Activated gamma-delta T cell (primary cell): Measurements from ENCODE around the gene MEI1.

ENCODE experiments used
- DNase-seq: peaks from one replicate; lab custom pipeline; 2025; lab: John Stamatoyannopoulos, UW

The MEI1 gene

DNA sequence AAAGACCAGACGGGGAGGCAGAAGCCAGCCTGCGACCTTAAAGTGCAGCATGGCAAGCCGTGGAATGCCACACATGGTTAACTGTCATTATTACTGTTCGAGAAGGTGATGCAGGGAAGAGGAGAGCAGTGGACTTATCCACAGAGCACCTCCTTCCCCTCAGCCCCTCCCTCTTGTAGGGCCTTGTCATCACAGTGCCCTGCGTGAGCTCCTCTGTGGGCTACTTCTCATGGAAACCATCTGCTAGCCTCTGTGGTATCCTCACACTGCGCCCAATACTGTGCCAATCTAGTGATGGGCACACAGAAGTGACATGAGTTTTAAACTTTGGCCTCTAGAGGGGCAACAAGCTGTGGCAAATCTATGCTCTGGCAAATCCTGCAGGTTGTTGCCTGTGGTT, 83.0 kb downstream of the MEI1 start:
- DNase-seq = no peak

DNA sequence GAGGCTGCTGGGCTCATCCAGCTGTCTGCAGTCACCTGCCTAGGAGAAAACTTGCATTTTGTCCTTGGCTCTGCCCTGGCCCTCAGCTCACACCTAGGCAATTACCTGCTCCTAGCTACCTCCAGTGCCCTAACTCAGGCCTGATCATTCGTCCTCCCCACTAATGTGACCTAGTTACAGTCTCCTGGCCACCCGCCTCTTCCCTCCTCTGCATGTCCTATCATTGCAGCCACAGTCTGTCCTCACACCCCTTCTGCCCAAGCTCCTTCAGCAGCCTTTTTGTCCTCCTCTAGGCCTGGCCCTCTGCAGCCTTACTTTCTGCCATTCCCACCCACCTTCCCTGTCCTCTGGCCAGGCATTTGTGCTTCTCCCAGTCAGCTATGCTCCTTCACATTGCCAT, 83.4 kb downstream of the MEI1 start:
- DNase-seq = no peak

DNA sequence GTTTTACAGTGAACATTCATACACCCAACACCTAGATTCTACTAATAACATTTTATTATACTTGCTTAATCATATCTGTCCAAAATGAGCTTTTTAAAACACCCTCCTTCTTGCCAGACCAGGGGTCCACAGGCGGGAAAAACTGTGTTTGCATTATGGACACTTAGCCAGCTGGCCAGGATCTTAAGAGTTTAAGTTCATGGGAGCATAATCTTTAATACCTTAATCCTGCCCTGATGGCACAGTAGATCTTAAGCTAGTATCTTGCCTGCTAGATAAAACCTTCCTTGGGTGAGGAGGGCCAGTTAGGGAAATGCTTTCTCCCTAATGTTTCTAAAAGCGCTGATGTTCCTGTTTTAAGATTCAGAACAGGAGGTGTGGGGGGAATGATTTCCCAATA, 88.0 kb downstream of the MEI1 start:
- DNase-seq = no peak

DNA sequence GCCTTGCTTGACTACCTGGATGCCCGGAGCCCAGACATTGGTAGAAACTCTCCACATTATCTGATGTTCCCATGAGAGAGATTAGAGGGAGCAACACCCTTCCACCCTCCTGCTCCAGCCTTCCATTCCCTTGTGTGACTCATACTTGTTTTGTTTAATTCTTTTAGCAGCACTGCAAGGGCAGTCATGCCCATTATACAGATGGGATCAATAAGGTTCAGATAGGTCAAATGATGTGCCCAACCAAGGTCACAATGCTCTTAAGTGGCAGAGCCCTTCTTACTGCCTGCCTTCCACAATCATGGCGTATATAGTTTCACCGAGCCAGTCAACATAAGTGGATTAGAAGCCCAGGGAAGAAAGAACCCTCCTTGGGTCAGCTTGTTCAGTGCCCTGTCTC, 94.6 kb downstream of the MEI1 start:
- no peak for DNase-seq

DNA sequence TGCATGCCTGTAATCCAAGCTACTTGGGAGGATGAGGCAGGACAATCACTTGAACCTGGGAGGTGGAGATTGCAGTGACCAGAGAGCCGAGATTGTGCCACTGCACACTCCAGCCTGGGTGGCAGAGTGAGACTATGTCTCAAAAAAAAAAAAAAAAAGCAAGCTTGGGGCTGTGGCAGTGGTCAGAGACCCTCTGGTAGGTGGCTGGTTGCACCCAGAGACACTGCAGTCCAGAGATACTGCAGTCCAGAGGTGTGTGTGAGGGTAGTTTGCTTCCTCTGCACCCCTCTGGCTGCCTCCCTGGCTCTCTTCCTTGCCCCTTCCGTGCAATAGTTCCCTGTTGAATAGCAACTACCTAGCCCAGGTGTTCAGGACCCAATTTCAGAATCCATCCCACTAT, 99.4 kb downstream of the MEI1 start:
- no peak for DNase-seq

DNA sequence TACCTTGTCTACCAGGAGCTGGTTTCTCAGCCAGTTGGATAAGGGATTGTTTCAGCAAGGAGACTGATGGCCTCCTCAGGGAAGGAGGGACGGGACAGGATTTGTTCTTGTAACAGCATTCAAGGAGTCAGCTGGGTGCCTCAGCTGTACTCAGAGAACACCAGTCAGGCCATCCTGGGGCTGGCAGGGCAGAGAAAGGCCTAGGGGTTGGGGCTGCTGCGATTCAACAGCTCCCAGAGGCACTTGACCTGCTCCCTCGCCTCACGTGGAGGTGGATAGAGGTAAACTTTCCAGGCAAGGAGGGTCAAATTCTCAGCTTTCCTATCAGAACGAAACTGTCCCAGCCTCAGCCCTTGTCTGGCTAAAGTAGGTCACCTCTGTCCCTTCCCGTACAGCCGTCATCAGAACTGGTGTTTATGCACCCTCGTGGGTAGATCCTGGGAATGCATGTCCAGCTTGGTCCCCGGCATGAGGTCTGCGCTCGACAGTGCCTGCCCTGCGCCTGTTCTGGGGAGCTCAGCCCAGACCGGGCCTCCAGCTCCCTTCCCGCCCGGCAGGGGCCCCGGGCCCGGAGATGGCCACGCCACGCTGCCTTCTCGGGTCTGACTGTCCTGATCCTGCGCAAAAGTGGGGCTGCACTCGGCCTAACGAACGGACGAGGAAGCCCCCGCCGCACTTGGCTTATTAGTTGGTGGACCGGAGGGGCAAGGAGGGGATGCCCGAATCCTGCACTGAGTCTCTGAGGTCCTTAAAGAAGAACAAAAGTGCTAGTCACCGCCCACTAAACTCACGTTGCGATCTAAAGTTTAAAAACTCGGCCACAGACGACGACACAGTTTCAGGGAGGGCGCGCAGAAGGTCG, 100.4 kb downstream of the MEI1 start:
- DNase-seq = no peak

DNA sequence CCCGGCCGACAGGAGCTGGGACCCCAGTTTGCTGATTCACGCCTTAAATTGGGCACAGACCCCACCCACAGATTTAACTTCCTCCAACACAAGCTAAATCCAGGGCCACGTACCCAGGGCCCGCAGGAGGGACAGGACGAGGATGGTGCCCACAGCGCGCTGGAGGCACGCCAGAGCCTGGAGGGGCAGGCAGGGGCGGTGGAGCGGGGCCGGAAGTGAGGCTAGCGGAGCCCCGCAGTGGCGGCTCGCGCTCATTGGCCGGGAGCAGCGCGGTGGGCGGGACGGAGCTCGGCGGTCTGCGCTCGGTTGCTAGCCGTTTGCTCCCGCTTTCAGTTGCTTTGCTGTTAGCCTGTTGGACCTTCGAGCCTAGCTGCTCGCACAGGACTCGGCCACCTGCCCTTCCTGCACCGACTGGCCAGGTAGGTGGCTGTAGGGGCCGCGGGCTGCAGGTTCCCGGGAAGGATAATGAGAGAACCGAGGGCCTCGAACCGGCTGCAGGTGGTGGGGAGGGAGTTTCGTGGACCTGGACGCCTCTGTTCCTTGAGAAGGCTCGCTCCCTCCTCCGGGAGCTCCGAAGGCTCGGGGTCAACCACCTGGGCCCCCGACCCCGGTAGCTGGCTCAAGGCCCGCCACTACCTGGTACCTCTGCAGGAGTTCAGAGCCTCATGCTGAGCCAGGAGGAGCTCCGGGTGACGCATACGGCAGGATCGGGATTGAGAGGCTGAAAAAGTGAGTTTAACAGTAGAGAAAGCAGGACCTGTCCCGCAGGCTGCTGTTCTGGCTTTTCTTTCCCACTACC, 101.2 kb downstream of the MEI1 start, which contains the start of gene CCDC134:
Gene CCDC134 (plus strand): TSS at position 332 of the 799 bp plus-strand sequence. CDS start 8,212 bp downstream, outside the sequence.
- peak; percentile 84 for DNase-seq

DNA sequence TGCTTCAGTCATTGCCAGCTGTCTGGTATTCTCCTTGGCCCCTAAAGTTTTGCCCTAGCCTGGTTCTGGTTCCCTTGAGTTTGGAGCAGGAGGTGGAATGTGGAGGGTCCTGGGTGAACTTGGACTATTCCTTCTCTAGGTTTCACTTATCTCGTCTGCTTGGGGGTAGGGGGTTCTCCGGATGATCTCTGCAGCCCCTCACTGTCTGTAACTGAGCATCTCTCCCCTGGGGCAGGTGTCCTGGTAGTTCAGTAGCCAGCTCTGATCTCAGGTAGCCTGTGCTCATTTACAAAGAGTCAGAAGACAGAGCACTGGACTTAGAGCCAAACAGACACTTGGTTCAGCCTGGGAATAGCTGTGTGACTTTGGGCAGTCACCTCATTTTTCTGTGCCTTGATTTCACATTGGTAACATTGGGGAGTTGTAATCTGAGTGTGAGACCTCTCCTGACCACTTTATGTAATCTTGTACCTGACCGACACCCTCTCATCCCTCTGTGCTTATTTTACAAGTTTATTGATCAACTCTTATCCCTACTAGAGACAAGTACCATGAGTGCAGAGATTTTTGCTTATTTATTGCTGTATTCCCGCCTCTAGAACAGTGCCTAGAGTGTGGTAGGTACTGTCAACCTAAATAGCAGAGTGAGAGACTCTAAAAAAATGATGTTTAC, 102.0 kb downstream of the MEI1 start:
- no peak for DNase-seq

DNA sequence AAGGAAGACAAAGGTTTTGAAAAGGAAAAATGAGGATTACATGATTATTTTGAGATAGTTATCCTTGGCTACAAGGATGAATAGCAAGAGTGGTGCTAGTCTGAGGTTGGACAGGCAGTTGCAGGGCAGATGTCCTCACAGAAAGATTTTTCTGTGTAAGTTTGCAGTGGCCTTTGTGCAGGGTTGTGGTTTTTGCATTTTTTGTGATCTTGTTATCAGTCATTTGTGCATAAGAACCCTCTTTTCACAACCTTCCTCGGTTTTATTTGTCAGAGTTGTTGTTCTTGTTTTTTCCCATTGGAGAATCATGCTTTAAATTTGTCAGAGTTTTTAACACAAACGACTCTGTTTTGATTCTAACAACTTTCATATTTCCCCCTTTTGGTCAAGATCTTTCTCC, 102.6 kb downstream of the MEI1 start:
- DNase-seq = no peak

DNA sequence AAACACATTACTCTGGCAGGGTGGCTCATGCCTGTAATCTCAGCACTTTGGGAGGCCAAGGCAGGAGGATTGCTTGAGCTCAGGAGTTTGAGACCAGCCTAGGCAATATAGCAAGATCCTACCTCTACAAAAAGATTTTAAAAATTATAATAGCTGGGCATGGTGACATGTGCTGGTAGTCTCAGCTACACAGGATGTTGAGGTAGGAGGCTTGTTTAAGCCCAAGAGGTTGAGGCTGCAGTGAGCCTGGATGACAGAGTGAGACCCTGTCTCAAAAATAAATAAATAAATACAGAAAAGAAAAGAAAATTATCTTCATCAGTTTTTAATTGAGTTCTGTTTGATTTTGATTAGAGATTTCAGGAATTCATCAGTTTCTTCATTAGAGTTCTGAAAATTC, 106.3 kb downstream of the MEI1 start:
- DNase-seq = no peak

DNA sequence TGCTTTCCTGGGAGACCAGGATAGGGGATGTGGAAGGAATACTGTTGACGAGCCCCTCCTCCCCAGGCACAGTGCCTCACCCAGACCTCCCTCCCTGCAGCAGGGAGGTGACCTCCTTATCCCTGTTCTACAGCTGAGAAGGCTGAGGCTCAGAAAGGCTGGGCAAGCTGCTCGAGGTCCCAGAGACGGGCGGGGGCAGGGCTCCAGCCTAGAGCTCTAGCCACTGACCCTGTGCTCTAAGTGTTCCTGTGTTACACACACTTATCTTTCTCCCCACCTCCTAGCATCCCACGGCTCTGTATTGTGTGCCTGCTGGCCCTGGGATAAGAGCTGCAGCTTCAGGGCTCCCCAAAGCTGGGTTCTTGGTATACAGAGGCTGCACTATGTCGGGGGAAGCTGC, 109.1 kb downstream of the MEI1 start:
- no peak for DNase-seq

DNA sequence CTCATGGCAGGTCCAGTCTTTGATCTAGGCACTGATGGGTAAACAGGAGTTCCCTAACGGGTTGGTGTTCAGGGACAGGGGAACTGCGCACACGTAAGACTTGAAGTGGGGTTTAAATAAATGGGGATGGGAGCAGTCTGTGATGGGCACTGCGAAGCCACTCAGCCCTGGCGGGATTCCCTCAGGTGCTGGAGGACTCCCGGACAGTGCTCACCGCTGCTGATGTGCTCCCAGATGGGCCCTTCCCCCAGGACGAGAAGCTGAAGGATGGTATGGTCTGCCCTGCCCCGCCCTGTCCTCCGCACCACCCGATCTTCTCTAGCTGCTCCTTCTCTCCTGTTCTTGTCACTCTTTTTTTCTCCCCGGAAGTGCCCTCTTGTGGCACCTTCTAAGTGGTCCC, 110.7 kb downstream of the MEI1 start:
- no peak for DNase-seq

DNA sequence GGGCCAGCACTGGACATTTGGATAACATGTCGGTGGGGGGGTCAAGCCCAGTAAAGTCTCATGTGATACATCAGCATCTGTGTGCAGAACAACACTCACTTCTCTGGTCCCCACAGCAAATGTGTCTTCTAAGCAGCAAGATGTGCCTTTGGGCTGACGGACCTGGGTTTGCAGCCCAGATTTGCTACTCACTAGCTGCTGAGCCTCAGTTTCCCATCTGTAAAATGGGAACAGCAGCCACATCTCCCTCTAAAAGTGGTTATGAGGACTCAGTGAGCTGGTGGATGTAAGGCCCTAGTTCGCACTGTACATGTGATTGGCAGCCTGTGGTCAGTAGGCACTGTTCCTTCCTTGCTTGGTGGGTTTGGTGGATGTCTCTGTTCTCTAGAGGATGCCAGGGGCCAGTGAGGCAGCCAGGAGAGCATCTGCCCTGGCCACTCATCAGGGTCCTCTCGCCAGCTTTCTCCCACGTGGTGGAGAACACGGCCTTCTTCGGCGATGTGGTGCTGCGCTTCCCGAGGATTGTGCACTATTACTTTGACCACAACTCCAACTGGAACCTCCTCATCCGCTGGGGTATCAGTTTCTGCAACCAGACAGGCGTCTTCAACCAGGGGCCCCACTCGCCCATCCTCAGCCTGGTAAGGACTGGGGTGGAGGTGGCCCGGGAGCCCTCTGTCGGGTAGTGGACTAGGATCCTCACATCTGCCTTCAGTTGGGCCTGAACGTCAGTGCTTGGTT, 113.7 kb downstream of the MEI1 start:
- DNase-seq = no peak

DNA sequence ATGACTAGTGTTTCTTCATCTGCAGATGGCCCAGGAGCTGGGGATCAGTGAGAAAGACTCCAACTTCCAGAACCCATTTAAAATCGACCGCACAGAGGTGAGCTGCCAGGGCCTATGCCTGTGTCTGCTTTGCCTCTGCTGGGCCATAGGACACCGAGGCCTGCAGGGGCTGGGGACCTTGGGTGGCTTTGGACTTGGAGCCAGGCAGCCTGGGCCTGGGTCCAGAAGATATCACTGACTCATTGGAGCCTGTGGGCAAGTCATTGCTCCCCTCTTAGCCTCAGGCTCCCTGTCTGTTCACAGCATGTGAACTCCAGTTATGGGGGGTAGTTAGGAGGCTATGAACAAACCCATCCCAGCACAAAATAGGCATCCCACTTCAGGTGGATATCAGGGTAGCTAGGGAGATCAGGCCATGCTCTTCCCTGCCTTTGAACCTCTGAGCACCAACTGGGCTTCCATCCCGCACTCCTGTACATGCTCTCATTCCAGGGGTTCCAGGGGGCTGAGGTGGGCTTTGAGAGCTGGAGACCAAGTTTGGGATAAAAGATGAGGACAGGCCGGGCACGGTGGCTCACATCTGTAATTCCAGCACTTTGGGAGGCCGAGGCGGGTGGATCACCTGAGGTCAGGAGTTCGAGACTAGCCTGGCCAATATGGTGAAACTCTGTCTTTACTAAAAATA, 114.6 kb downstream of the MEI1 start:
- DNase-seq = no peak

DNA sequence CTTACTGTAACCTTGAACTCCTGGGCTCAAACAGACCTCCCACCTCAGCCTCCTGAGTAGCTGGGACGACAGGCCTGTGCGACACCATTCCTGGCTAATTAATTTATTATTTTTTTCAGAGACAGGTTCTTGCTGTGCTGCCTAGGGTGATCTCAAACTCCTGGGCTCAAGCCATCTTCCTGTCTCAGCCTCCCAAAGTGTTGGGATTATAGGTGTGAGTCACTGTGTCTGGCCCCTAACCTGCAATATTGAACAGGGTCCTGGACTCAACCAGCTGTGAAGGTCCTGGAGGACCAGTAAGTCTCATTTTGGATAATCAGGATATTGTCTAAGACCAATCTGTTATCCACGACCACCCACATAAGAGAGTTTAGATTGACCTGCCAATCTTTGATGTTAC, 116.4 kb downstream of the MEI1 start:
- no peak for DNase-seq

DNA sequence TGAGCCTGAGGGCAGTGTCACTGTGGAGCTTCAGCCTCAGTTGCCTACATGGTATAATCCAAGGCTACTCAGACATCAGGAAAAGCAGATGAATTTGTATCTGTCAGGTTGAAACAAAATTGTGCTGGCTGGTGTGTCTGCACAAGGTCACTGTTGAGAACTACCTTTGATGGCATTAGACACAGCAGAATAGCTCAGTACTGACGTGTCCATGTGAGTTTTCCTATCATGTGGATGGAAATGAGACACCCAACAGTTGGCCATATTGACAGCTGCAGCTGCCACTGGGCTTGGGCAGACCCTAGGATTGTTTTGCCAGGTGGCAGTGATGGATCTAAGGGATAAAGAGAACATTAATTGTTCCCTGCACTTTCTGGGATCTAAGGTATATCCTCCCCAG, 116.9 kb downstream of the MEI1 start:
- DNase-seq = no peak

DNA sequence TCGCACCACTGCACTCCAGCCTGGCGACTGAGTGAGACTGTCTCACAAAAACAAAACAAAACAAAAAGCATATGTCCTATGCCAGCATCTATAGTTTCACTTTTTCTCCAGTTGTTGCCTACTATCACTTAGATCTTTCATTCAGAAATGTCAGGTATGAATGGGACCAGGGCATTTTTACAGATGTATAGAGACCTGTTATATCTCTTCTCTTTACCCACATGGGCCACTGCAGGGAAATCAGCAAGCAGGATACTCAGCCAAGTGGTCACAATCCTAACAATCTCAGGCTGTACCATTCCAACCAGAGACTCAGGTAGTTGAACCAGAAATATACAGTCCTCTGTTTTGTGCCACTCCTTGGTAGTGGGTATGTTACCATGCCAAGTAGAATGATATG, 117.6 kb downstream of the MEI1 start:
- DNase-seq = no peak

DNA sequence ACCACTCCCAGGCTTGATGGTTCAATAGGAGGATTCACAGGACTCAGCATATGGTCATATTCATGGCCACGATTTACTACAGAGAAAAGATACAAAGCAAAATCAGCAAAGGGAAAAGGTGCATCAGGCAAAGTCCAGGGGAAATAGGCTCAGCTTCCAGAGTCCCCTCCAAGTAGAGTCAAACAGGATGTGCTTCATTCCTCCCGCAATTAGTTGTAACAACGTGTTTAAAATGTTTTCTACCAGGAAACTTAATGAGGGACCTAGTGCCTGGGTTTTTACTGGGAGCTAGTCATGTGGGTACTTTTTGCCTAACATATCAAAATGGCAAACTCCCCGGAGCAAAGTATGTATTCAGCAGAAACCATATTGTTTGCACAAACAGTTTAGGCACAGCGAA, 118.7 kb downstream of the MEI1 start:
- DNase-seq = no peak

DNA sequence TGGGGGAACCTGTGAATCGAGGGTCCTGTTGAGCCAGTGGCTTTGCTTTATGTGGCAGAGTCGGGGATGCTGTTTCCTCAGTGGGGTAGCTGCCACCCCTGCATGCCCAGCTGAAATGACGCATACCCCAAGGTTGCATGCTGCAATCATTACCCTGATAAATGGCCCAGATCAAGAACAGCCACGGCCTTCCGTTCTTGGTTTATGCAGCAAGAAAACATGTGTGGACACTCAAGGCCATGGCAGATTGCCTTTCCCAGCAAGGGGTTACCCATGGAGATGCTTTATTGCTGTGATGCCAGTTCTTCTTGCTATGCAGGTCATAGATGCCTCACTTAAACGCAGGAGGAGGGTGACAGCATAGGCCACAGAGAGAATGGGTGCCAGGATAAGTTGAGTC, 119.3 kb downstream of the MEI1 start:
- DNase-seq = no peak

DNA sequence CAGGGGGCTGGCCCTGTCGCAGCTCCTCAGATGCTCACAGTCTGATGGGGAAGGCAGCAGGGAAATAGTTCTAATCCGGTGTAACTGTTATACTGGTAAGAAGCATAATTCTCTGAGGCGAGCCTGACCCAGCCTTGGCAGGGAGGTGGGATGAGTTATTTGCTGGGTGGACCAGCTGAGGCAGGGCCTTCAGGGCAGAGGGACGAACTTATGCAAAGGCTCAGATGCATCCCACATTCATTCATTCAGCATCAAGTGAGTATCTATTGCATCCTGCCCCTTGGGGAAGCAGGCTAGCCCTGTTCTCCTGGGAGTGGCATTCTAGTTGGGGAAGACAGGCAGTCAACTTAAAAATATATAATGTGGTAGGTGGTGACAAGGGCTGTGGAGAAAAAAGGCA, 120.0 kb downstream of the MEI1 start:
- no peak for DNase-seq

DNA sequence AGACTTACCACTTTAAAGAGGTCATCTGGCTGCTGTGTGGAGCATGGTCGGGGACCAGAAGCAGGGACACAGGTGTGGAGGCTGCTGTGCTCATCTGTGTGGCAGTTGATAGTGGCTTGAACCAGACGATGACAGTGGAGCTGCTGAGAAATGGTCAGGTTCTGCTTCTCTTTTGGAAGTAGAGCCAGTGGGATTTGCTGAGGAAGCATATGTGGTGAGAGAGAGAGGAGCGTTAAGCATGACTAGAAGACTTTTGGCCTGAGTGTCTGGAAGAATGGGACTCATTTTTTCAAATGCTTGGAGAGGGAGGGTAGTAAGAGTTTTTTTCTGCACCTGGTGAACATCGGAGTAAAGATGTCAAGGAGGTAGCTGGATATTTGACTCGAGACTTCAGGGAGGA, 121.1 kb downstream of the MEI1 start:
- DNase-seq = no peak
